PC-3 (cell line): ENCODE data around the gene GPR68.
"Not testable (repeated sequence)": the region's sequence is repeated elsewhere in the genome, so short reads cannot be mapped to it uniquely, and the experiment has no call there.

Source experiments
- EZH2 ChIP-seq: fragments of 300-600 bp; sonication (generic); IDR thresholded peaks from one replicate; pipeline ENCODE4 v1.6.1; 2017; ENCODE audit warnings: antibody characterized with exemption, mild to moderate bottlenecking, low read length; ENCODE audit not compliant: unreplicated experiment
- EZH2phosphoT487 ChIP-seq: fragments of 300-600 bp; sonication (generic); IDR thresholded peaks from 2 replicates; pipeline ENCODE4 v1.6.1; 2018; ENCODE audit warnings: mild to moderate bottlenecking, antibody characterized with exemption, low read length, borderline replicate concordance
- TF ChIP-seq, protein P1 (sequence below): fragments of 300-600 bp; sonication (generic); conservative IDR thresholded peaks from 2 replicates; pipeline ENCODE4 v1.5.1; 2017; ENCODE audit warnings: antibody characterized with exemption, low read depth, mild to moderate bottlenecking, low read length

DNA sequence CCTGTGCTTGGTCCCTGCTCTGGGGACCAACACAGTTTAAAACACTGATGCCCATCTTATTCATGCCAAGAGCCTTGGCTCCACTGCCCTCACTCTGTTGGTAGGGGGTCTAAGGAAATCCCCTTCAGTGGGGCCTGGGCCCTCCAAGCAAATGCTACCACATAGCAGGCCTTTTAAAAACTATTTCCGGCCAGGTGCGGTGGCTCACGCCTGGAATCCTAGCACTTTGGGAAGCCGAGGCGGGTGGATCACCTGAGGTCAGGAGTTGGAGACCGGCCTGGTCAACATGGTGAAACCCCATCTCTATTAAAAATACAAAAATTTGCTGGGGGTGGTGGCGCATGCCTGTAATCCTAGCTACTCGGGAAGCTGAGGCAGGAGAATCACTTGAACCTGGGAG is 1.1 kb upstream of the GPR68 start:
- TF ChIP-seq, protein P1, sequence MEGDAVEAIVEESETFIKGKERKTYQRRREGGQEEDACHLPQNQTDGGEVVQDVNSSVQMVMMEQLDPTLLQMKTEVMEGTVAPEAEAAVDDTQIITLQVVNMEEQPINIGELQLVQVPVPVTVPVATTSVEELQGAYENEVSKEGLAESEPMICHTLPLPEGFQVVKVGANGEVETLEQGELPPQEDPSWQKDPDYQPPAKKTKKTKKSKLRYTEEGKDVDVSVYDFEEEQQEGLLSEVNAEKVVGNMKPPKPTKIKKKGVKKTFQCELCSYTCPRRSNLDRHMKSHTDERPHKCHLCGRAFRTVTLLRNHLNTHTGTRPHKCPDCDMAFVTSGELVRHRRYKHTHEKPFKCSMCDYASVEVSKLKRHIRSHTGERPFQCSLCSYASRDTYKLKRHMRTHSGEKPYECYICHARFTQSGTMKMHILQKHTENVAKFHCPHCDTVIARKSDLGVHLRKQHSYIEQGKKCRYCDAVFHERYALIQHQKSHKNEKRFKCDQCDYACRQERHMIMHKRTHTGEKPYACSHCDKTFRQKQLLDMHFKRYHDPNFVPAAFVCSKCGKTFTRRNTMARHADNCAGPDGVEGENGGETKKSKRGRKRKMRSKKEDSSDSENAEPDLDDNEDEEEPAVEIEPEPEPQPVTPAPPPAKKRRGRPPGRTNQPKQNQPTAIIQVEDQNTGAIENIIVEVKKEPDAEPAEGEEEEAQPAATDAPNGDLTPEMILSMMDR: not testable (repeated sequence)
- TF ChIP-seq EZH2, EZH2phosphoT487: not testable (repeated sequence)
